SIG-M5 treated with dmso at 0.1 percent for 504 hours (cell line): ENCODE data around the gene RSU1.
A peak's percentile ranks its signal among the peaks of the same experiment; 100 is the strongest.
"Not testable (repeated sequence)": the region's sequence is repeated elsewhere in the genome, so short reads cannot be mapped to it uniquely, and the experiment has no call there.

Experiments used
- DNase-seq: peaks from one replicate; lab custom pipeline; 2025; ENCODE audit not compliant: unreplicated experiment; lab: John Stamatoyannopoulos, UW

The RSU1 gene

GRCh38 chr10:16817125-16818019 is at the start of gene RSU1:
RSU1 (minus strand) TSS chr10:16817424; CDS start chr10:16817081, 343 bp downstream.
- peak; percentile 100 for DNase-seq

- DNase-seq = no peak
Observed at GRCh38 chr10:16866541-16867275, 49.5 kb upstream of the RSU1 start.

- DNase-seq = no peak
Observed at GRCh38 chr10:16865766-16866165, 48.5 kb upstream of the RSU1 start.

GRCh38 chr10:16863766-16864165 is 46.5 kb upstream of the RSU1 start:
- DNase-seq = no peak

GRCh38 chr10:16857419-16857818 is 40.2 kb upstream of the RSU1 start:
- DNase-seq = no peak

GRCh38 chr10:16856567-16856966 is 39.3 kb upstream of the RSU1 start:
- DNase-seq = no peak

GRCh38 chr10:16856092-16856491 is 38.9 kb upstream of the RSU1 start:
- DNase-seq = no peak

- DNase-seq = no peak
Observed at GRCh38 chr10:16854623-16855022, 37.4 kb upstream of the RSU1 start.

GRCh38 chr10:16853809-16854208 is 36.6 kb upstream of the RSU1 start:
- no peak for DNase-seq

- DNase-seq = peak; percentile 25
Observed at GRCh38 chr10:16853201-16853600, 36.0 kb upstream of the RSU1 start.

GRCh38 chr10:16852624-16853023 is 35.4 kb upstream of the RSU1 start:
- DNase-seq = no peak

GRCh38 chr10:16848562-16849154 is 31.4 kb upstream of the RSU1 start:
- no peak for DNase-seq

- no peak for DNase-seq
Observed at GRCh38 chr10:16847644-16848043, 30.4 kb upstream of the RSU1 start.

GRCh38 chr10:16845248-16845647 is 28.0 kb upstream of the RSU1 start:
- no peak for DNase-seq

- peak; percentile 60 for DNase-seq
Observed at GRCh38 chr10:16843252-16843870, 26.1 kb upstream of the RSU1 start.

- no peak for DNase-seq
Observed at GRCh38 chr10:16835228-16835627, 18.0 kb upstream of the RSU1 start.

- DNase-seq = no peak
Observed at GRCh38 chr10:16832351-16833080, 15.3 kb upstream of the RSU1 start.

GRCh38 chr10:16828701-16829175 is 11.5 kb upstream of the RSU1 start:
- no peak for DNase-seq

- DNase-seq = peak; percentile 68
Observed at GRCh38 chr10:16828114-16828568, 10.9 kb upstream of the RSU1 start.

GRCh38 chr10:16827474-16827873 is 10.2 kb upstream of the RSU1 start:
- DNase-seq = not testable (repeated sequence)
